ENCODE data around the gene RBM15. TPM values are rescaled to one million over a fixed set of nuclear protein-coding genes. Genes with fewer than 3 reads are reported as not detected.

The RBM15 gene, protein sequence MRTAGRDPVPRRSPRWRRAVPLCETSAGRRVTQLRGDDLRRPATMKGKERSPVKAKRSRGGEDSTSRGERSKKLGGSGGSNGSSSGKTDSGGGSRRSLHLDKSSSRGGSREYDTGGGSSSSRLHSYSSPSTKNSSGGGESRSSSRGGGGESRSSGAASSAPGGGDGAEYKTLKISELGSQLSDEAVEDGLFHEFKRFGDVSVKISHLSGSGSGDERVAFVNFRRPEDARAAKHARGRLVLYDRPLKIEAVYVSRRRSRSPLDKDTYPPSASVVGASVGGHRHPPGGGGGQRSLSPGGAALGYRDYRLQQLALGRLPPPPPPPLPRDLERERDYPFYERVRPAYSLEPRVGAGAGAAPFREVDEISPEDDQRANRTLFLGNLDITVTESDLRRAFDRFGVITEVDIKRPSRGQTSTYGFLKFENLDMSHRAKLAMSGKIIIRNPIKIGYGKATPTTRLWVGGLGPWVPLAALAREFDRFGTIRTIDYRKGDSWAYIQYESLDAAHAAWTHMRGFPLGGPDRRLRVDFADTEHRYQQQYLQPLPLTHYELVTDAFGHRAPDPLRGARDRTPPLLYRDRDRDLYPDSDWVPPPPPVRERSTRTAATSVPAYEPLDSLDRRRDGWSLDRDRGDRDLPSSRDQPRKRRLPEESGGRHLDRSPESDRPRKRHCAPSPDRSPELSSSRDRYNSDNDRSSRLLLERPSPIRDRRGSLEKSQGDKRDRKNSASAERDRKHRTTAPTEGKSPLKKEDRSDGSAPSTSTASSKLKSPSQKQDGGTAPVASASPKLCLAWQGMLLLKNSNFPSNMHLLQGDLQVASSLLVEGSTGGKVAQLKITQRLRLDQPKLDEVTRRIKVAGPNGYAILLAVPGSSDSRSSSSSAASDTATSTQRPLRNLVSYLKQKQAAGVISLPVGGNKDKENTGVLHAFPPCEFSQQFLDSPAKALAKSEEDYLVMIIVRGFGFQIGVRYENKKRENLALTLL
- 42.4 and 49.9 TPM in 2 replicates for total RNA-seq

DNA sequence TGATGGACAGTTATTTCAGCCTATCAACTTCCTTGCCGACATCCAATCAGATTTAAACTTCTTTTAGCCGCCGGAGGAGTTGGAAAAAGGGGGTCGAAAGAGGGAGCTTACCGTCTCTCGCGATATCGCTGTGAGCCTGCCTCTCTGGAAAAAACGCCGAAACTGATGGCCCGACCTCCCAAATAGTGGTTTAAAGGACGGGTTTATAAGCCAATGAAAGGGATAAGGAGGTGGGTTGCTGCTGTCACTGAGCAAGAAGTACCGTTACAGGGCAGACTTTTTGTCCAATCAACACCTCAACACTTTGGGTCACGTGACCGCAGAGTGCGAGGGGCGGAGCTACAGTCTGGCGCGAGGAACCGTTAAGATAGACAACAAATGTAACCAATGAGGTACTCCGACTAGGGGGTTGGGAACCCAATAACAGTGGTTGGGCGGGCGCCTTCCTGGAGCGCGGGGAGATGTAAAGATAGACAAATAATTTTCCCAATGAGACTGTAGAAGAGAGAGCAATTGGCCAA is at the start of gene RBM15:
RBM15 (plus strand) TSS at position 492 of the 521 bp plus-strand sequence; CDS start at position 521, 29 bp downstream.

DNA sequence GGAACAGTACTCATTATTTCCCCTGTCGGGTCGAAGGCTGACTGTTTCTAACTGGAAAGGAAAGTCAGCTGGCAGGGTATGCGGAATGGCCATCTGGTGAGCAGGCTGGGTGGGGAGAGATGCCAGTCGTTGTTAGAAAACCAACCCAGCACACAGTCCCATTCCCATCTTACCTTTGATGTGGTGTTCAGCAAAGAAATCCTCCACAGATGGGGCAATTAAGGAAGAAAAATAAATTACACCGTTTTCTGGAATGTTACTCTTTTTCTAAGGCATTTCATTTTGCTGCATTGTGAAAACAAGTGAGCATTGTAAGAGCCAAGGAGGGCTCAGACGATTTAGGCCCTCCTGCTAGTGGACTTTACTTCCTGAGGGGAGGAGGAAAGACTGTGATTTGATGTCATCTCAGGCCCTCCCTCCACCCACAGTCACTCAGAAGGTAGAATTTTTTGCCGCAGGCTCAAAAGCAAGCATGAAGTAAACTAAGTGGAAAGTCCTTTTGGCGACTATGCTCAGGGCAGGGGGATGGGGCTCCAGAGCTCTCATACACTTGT is 51.6 kb downstream of the RBM15 start, which contains the start of gene SLC16A4:
SLC16A4 (minus strand) TSS at position 335 of the 554 bp plus-strand sequence. CDS start 1,703 bp downstream, outside the sequence.

Other genes starting within 250 kb of the RBM15 start
- gene UBL4B, start 226.9 kb upstream of the RBM15 start, total RNA-seq = not detected in 2 replicates
- gene SLC6A17, start 188.9 kb upstream of the RBM15 start, total RNA-seq = under 0.01 TPM in 2 replicates
- gene KCNC4, start 129.1 kb upstream of the RBM15 start, total RNA-seq = 0.68 and 7.0 TPM in 2 replicates
- gene SLC16A4, start 51.6 kb downstream of the RBM15 start, total RNA-seq = 10.6 and 52.3 TPM in 2 replicates
- 47.6 and 51.9 TPM in 2 replicates for gene LAMTOR5, start 68.3 kb downstream of the RBM15 start, total RNA-seq
- not detected in 2 replicates for gene PROK1, start 111.8 kb downstream of the RBM15 start, total RNA-seq
- gene KCNA10, start 179.8 kb downstream of the RBM15 start, total RNA-seq = not detected in 2 replicates

All from nasal cavity respiratory epithelium epithelial cell of viscerocranial mucosa (primary cell).